ENCODE data around the gene DEAF1.
"Not testable (repeated sequence)": the region's sequence is repeated elsewhere in the genome, so short reads cannot be mapped to it uniquely, and the experiment has no call there.

The DEAF1 gene

DNA sequence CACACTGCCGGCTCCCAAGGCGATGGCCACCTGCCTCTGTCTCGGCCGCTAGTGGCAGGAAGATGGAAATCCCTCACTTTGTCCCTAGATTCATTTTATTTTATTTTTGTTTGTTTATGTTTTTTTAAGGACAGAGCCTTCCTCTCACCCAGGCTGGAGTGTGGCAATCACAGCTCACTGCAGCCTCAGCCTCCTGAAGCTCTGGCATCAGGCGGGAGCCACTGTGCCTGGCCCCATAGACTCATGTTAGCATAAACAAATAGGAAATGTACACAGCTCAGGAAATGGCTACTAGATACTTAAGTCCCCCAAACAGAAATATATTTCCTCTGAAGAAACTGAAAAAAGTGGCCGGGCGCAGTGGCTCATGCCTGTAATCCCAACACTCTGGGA is 4.1 kb upstream of the DEAF1 start:
- FAIRE-seq: no peak

DNA sequence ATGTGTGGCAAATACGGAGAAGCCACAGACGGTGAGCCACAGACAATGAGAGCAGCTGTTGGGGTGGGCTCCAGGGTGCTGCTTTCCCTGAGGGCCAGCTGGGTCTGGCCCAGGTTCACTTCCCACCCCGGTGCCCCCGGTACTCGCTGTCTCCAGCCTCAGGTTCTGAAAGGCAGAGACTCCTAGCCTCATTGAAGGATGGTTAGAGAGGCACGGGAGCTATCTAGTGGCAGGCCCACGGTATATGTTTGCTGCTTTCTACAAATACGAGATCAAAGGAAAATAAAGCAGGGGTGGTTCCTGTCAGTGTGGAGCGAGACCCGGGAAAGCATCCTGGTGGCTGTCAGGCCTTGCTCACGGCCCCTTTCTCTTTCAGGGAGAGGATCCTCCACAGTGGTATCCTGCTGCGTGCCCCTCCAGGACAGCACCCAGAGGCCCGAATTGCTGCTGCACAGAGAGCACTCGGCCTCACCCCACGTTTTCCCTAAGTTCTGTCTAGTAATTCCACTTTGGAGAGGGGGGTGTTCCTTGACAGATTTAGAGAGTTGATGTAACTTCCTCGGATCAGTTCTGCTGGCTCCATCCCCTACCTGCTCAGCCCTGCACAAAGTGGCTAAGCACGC is 3.6 kb upstream of the DEAF1 start:
- no peak for FAIRE-seq

DNA sequence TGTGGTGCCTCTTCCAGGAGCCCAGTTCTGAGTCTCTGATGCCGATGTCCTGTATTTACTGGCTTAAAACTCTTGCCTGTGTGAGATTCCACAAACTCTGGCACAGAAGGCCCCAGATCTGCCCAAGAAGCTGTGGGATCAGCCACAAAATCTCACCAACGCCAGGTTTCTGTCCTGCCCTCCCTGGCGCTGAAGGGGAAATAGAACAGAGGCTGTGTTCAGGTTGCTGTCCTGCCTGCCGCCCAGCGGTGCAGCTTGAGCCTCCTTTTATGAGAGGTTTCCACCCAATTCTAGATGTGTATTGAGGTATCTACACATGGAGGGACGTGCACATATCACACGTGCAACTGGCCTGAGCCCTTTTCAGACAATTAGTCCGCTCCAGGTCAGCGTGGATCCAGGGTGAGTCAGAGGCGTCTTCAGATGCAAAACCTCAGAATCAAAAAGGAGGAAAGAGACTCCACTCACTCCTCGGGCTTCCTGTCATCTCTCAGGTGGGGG is 2.8 kb upstream of the DEAF1 start:
- FAIRE-seq: no peak

DNA sequence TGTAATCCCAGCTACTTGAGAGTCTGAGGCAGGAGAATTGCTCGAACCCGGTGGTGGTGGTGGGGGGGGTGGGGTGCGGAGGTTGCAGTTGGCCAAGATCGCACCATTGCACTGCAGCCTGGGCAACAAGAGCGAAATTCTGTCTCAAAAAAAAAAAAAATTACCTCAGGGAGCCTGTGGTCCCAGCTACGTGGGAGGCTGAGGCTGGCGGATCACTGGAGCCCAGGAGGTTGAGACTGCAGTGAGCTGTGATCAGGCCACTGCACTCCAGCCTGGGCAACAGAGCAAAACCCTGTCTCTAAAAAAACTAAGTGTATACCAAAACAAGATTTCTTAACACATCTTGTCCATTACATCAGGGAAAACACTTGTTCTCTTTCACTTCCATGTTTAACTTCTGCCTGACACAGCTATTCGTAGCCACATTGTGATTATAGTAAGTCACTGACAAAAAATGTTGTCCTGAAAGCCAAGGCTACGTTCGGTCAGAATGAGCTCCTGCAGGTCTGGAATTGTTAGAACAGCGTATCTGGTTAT is 2.0 kb upstream of the DEAF1 start:
- FAIRE-seq: no peak

DNA sequence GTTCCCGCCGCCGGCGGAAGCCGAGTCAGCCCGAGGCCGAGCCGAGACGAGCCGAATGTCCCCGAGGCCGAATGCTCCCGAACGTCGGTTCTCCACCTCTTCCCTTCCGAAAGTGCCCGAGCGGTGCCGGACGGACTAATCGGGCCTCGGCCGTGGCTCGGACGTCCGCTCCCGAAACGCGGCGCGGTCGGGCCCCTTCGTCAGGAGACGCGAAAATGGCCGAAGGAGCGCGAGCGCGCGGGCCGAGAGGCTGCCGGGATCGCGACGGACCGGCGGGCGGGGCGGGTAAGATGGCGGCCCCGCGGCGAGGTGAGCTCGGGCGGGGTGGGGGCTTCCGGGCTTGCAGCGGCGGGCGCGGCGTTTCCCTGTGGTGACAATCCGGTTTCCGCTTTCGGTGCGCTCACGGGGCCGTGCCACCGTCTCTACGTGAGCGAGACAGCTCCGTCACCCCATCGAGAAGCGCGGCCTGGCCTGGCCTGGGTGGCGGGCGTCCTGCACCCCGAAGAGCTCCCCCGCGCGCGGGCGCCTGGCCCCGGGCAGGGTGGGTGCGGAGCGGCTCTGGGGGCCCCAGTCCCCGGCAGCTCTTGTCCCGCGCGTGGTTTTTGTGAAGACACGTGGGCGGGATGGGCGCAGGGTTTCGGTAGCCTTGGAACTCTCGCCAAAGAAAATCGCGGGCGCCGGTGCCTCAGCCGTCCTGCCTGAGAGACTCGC is 671 bp upstream of the DEAF1 start, which contains the start of gene TMEM80:
TMEM80 (plus strand) TSS at position 279 of the 711 bp plus-strand sequence; CDS start at position 291, 12 bp downstream.
- FAIRE-seq: peak; percentile 77

DNA sequence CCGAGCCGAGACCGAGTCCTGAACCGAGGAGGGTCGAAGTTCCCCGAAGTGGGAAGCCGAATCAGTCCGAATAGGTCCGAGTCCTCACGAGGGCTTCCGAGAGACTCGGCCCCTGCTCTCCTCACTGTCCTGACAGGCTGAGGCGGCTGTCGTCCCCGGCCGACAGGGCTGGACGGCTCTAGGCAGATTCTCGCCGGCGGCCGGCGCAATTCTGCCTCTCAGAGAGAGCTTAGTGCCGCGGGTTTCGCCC is 191 bp upstream of the DEAF1 start:
- FAIRE-seq: no peak

DNA sequence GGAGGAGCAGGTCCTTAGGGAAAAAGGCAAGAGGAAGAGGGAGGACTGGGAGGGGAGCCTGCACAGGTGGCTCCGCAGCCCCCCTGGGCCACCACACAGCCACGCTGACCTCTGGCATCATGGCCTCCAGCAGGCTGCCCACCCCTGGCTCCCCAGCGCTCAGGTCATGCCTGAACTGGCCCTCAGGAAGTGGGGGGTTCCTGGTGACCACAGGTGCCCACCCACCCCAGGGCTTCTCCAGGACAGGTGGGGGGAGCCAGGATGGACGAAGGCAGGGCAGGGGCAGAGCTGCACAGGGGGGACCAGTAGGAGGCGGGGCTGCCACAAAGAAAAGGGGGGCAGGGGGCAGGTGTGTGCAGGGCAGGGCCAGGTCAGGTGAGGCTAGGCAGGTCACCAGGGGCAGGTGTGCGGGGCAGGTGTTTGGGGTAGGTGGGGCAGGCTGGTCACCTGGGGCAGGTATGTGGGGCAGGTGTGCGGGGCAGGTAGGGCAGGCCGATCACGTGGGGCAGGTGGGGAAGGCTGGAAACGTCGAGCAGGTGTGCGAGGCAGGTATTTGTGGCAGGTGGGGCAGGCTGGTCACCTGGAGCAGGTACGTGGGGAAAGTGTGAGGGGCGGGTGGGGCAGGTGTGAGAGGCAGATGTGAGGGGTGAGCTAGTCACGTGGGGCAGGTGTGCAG is 997 bp downstream of the DEAF1 start:
- no peak for FAIRE-seq

DNA sequence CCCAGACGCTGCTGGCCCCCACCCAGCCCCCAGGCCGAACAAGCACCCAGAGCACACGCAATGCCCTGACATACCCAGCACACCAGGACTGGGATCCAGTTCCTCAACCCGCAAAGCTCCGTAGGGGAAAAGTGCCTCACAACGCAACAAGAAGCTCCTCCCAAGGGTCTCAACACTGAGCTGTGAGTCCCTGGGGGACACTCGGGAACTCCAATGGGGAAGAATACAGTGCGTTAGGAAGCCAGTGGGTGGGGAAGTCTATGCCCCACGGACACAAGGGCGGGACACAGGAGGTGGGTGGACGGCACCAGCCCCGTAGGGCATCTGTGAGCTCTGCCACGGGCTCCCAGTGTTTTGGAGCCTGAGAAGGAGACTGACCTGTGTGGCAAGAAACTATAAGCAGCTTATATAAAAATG is 1.6 kb downstream of the DEAF1 start:
- no peak for FAIRE-seq

DNA sequence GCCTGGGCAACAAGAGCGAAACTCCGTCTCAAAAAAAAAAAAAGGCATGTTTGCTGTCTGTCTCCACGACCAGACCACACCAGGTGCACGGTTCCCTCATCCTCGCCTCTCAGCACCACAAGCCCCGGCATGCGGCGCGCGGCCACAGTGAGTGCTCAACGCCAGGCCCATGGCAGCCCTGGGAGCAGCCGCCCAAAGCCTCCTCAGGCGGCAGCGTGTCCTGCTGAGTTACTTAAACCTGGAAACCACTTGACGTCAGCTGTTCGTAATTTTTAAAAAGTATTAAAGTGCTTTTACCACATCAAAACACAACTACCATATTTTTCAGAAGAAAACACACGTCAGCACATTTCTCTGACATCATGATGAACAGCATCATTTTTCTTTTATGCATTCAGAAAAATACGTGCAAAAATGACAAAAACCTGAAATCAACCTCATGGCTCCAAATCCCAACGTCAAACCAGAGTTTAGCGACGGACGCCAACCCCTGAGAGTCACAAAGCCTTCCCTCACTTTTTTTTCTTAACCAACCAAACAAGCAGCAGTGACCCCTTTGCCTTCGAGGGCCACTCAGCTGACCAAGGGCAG is 2.1 kb downstream of the DEAF1 start:
- FAIRE-seq: no peak

DNA sequence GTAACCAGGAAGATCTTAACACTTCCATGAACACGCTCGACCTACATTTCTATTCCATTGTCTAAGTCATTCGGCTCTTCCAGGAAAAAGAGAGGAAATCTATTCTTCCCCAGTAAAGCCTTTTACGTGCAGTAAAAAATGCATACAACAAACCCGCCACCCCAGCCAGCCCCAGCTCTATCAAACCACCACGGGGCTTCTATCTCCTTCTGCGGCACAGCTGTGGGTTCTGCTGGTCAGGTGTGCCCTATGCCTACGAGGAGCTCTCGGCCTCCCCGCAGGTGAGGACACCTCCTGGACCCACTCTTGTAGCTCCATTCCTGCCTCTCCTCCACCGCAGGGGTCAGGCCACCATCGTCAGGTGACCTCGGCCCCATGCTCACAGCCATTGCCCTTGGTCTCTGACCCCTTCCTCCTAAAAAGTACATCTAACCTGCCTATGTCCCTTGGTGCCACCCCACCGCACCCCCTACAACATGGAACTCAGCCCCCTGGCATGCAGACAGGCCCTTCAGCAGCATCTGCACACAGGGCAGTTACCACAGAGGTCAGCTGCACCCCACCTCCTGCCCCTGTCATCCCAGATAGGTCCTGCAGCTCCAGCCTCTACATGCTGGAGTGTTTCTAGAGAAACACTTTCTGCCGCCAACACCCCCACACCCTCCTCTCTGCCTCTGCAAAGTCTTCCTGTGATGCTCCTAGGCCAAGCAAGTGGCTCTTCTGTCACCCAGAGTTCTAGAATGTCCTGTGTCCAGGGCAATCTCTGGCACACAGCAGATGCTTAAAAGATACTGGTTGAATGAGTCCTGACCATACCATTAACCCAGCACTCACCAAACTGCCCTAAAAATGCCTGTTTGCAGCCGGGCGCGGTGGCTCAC is 3.1 kb downstream of the DEAF1 start:
- FAIRE-seq: no peak

DNA sequence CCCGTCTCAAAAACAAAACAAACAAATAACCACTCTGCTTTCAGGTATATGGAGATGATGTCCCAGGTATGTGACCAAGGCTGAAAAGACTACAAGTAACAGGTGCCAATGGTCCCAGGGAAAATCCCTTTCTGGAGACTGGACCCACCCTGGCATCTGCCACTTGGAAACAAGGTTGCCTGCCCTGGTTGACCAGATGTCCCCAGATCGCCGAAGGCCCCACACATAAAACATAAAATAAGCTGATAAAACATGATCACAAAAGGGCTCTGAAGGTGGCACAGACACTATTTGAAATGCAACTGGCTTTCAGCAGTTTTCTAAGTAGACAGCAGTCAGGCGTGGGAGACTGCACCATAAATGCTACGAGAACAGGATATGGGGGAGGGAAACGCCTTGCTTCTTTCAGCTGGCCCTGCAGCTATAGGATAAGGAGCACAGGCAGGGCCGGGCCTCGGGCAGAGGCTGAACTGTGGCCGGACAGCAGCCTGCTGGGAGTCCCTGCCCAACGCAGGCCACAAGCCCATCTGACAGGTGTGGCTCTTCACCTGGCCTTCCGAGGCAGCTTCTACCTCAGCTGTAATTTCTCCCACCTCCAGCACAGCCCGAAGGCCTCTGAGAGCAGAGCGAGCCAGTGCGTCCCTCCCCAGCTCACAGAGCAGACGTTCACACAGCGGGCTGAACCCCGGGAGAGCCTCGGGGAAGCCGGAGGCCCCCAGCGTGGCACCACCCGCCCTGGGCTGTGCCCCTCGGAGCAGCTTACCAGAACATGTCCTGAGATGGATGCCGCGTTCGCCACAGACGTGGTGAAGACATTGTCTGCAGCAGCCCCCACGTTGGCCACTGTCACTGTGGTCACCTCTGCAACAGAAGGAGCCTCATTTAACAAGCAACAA is 4.0 kb downstream of the DEAF1 start:
- FAIRE-seq: no peak

DNA sequence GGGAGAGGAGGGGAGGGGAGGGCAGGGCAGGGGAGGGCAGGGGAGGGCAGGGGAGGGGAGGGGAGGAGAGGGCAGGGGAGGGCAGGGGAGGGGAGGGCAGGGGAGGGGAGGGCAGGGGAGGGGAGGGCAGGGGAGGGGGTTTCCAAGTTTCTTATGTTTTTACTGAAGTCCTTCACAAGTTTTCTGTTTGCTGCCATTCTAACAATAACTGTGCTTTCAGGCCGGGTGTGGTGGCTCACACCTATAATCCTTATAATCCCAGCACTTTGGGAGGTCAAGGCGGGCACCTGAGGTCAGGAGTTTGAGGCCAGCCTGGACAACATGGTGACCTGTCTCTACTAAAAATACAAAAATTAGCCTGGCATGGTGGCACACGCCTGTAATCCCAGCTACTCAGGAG is 4.8 kb downstream of the DEAF1 start:
- not testable (repeated sequence) for FAIRE-seq

DNA sequence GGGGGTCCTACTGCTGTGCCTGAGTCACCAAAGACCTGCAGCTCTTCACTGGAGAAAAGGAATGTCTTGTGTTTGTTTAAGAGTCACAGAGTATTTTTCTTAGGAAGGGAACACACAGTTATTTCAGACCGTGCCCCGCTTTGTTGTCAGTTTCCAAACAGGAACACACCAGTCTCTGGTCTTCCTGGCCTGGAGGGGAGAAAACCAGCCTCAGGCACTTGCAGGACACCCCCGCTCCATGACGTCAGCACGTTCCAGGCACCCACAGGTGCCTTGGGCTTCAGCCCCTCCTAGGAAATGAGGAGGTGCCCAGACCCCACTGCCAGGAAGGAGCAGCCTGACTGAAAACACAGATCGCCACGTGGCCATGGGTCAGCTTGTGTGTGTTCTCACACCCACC is 5.4 kb downstream of the DEAF1 start:
- FAIRE-seq: no peak

DNA sequence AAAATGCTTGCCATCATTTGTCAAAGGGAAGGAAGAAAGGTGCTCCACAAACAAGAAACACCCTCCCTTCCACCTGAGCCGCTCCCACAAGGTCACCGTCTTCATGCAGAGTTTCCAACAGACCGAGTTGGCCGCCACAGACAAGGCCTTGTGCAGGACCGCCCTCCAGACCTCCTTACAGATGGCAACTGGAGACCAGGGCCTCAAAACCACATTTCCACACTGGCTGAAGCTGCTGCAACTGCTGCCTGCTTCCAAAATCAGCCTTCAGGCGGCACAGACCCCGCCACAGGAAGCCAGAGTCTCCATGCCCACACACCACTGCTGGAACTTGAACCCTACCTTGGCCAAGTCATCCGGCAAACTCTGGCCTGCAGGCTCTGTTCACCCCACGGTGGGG is 6.3 kb downstream of the DEAF1 start:
- no peak for FAIRE-seq

DNA sequence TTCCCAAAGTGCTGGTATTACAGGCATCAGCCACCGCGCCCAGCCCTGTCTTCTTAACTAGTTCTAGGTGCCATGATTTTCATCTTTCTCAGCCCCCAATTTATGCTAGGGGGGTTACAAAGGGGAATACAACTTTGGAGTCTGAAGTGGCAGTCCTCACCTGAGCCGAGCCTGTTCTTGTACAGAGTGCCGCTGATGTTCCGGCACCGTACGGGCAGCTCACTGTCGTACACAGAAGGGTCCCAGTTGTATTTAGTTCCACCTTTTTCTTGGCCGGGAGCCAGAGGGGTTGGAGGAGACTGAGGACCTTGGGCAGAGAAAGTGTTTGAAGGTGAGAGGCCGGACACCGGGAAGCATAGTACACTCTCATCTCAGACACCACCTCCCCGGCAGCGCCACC is 7.3 kb downstream of the DEAF1 start:
- FAIRE-seq: no peak

DNA sequence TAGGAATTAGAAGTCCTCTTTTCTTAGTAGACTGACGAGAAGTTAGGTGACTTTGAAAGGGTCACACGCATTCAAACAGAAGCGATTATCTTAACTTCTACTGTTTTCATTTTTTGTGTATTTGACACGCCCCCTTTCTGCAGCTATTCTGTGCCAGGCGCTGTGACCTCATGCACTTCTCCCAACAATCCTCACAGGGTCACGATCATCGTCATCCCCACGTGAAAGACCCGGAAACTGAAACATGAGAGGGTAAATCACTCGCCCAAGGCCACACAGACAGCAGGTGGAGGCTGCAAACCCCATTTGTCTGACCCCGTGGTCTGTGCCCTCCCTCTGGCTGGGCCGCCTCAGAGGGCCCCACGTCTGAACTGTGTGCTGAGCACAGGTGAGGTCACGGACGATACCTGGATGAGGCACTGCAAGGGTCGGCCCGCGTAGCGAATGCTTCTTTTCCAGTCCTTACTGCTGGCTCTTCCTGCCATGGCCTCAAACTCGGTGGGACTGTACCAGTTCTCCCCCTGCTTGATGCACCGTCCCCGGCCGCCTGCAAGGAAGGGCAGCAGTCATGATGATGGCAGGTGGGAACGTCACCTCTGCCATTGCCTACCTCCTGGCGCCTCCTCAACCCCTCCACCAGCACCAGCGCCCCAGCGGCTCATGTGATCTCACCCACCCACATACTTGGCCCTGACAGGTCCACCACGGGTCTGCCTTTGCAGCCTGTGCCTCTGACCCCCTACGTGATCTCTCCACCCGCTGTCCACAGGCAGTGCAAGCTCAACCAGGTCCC is 8.4 kb downstream of the DEAF1 start:
- FAIRE-seq: no peak

DNA sequence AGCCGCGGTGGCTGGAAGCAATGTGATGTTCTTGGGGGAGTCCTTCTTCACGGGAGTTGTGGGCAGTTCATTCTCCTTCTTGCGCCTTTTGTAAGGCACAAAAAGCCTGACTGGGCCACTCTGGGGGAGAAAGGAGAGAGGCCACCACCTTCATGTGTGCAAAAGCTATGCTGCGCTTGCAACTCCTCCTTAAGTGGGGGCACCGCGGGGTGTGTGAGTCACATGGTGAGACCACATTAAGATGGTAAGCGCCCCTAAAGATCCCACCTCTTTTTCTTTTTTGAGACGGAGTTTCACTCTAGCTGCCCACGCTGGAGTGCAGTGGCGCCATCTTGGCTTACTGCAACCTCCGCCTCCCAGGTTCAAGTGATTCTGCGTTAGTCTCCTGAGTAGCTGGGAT is 14.1 kb downstream of the DEAF1 start:
- no peak for FAIRE-seq

DNA sequence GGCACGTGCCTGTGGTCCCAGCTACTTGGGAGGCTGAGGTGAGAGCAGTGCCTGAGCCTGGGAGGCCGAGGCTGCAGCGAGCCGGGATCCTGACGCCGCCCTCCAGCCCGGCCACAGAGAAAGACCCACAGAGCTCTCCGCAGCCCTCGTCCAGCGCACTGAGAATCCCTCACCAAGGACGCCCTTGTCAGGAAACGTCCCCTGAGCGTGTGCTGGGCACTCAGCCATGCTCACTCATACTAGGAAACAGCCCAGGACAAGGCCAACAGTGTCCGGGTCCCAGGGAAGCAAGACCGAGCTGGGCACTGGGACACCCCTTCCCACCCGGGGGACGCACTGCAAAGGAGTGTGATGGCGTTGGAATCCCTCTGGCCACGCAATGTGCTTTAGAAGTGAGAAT is 14.5 kb downstream of the DEAF1 start:
- no peak for FAIRE-seq

DNA sequence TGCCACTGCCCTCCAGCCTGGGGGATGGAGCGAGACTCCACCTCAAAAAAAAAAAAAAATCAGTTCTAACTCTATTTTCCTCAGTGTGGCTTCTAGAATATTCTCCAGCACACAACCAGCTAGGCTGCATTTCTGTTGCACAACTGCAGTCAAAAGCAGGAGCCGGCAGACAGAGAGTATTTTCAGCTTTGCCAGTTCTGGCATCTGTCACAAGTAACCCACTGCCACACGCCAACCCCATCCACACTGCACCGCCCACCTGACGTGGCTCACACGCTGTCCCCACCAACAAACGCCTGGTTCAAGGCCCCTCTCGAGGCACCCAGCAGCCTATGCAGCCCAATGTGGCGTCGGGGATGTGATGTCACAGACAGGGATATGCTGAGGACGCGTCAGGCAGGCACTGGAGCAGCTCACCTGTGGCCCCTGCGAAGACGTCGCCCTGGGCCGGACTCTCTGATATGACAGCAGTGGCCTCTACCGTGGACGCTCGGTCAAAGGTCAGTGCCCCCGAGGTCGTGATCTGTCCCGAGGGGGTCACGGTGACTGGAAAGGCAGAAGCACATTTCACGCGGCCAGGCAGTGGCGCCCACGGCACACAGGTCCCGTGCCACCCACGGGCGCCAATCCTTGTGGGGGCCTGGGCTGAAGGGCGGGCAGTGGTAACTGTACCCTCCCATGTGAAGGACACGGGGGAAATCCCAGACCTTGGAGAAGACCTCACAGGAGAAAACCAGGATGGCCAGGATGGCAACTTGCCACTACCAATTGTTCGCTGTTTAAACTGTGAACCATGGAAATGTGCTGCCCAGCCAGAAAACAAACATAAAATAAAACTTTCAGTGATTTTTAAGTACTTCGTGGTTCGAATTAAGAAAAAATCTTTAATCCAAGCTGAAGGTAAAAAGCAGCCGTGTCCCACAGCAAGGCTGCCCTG is 15.5 kb downstream of the DEAF1 start:
- FAIRE-seq: no peak

DNA sequence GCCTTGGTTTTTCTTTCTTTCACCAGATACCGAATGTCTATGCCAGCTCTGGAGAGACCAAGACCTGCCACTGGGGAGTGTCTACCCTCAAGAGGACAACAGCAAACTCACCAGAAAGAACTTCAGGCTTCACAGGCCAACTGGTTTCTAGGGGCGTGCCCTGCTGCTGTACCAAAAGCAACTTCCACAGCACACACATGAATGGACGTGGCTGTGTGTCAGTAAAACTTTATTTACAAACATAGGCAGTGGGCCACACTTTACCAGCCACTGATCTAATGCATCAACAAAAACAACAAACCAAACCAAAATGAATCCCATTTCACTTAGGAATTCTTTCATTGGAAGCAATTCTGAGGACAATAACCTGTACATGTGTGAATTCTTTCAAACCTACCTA is 16.7 kb downstream of the DEAF1 start:
- no peak for FAIRE-seq

Data from TTC549 (cell line).